Gastroesophageal sphincter (tissue), 3 donors: ENCODE measurements around the gene CSTB.

Experiments
- CTCF ChIP-seq, 4 experiments: fragments of 200-600 bp in 2 of 4; fragments of 450-650 bp in 2 of 4; sonication (generic) in 1 of 4; IDR thresholded peaks; one replicate each; pipeline ENCODE4 v1.5.1; 2017 to 2019; ENCODE audit warnings: antibody characterized with exemption in 4 of 4, mild to moderate bottlenecking in 2 of 4, moderate library complexity in 2 of 4
- EP300 ChIP-seq: sonication (generic); formaldehyde crosslinking; IDR thresholded peaks from one replicate; pipeline ENCODE4 v1.6.1; 2017; ENCODE audit warnings: antibody characterized with exemption, mild to moderate bottlenecking
- POLR2A ChIP-seq, 2 donors: fragments of 450-650 bp; IDR thresholded peaks; one replicate each; pipeline ENCODE4 v1.6.1; 2017; ENCODE audit warnings: antibody characterized with exemption in 2 of 2, mild to moderate bottlenecking in 2 of 2, moderate library complexity in 1 of 2

GRCh38 chr21:43772425-43772821 is 3.7 kb downstream of the CSTB start:
- TF ChIP-seq CTCF (IDR thresholded peaks at IDR 0.05) (no peak), POLR2A (IDR thresholded peaks at IDR 0.05) (no peak), EP300 (no peak)
